Panc1 (cell line): Measurements from ENCODE around the gene ITPR2. TPM values are rescaled to one million over a fixed set of nuclear protein-coding genes. Genes with fewer than 3 reads are reported as not detected.
A peak's percentile ranks its signal among the peaks of the same experiment; 100 is the strongest.

Source experiments
- ATAC-seq: fragments of 200-7000 bp; cut with Tn5 transposase; 2 replicates; pipeline ENCODE4 v1.9.1; 2020; ENCODE audit warnings: mild to moderate bottlenecking, moderate library complexity
- BruUV-seq: library from RNA; stranded (reverse); fragments of 400-500 nt; replicated peaks from 2 replicates; lab custom pipeline; 2021; lab: Mats Ljungman, UMichigan
- CTCF ChIA-PET: fragments of 300-600 bp; sonication (Branson Sonifier 250); formaldehyde crosslinking; loops from one replicate; lab custom pipeline; 2022; ENCODE audit warnings: antibody characterized with exemption; lab: Charles Lee
- POLR2A ChIA-PET: fragments of 300-600 bp; sonication (Branson Sonifier 250); formaldehyde crosslinking; loops from one replicate; lab custom pipeline; 2022; ENCODE audit warnings: antibody characterized with exemption; lab: Charles Lee
- DNase-seq: peaks from one replicate; pipeline ENCODE4 v3.0.0-alpha.2; 2010; ENCODE audit warnings: low read depth, low spot score
- H3K27ac ChIP-seq: 2 replicates; pipeline ENCODE4 v1.5.1; 2011; ENCODE audit warnings: mild to moderate bottlenecking, low read length, inconsistent platforms
- H3K27me3 ChIP-seq: fragments of 200-500 bp; sonication (Bioruptor generic); 2 replicates; pipeline ENCODE4 v1.6.0; 2014; ENCODE audit warnings: low read length, inconsistent platforms; ENCODE audit not compliant: control insufficient read depth, insufficient read depth
- H3K36me3 ChIP-seq: fragments of 200-500 bp; sonication (Bioruptor generic); 2 replicates; pipeline ENCODE4 v1.5.1; 2014; ENCODE audit warnings: inconsistent platforms, mild to moderate bottlenecking, low read length, moderate library complexity; ENCODE audit not compliant: control insufficient read depth, insufficient read depth
- H3K4me1 ChIP-seq: 2 replicates; pipeline ENCODE4 v1.5.1; 2011; ENCODE audit warnings: inconsistent platforms, mild to moderate bottlenecking, low read length, moderate library complexity; ENCODE audit not compliant: control insufficient read depth, insufficient read depth
- H3K4me3 ChIP-seq, 2 experiments: 2 replicates each; pipeline ENCODE4 v1.5.1; 2011 to 2012; ENCODE audit warnings: low read depth in 2 of 2, low read length in 2 of 2, mild to moderate bottlenecking in 2 of 2, inconsistent platforms in 1 of 2, moderate library complexity in 1 of 2
- H3K9me3 ChIP-seq: fragments of 200-500 bp; sonication (Bioruptor generic); 2 replicates; pipeline ENCODE4 v1.5.1; 2014; ENCODE audit warnings: low read depth, mild to moderate bottlenecking, inconsistent platforms, low read length, moderate library complexity; ENCODE audit not compliant: control insufficient read depth, insufficient read depth
- CTCF ChIP-seq: fragments of 450-650 bp; IDR thresholded peaks from 2 replicates; pipeline ENCODE4 v1.5.1; 2017; ENCODE audit warnings: mild to moderate bottlenecking
- POLR2AphosphoS5 ChIP-seq: IDR thresholded peaks from 2 replicates; pipeline ENCODE4 v1.6.1; 2012; ENCODE audit warnings: mild to moderate bottlenecking, low read depth, low read length, moderate library complexity
- REST ChIP-seq, 2 experiments: IDR thresholded peaks; 2 replicates each; pipeline ENCODE4 v1.6.1; 2011 to 2012; ENCODE audit warnings: low read depth in 2 of 2, control low read depth in 1 of 2, low read length in 1 of 2, mild to moderate bottlenecking in 1 of 2, moderate library complexity in 1 of 2; ENCODE audit not compliant: insufficient read depth in 1 of 2
- SIN3A ChIP-seq: IDR thresholded peaks from 2 replicates; pipeline ENCODE4 v1.6.1; 2012; ENCODE audit warnings: low read depth, mild to moderate bottlenecking, low read length, moderate library complexity, borderline replicate concordance; ENCODE audit not compliant: insufficient read depth
- TCF7L2 ChIP-seq: IDR thresholded peaks from 2 replicates; pipeline ENCODE4 v1.6.1; 2011; ENCODE audit warnings: mild to moderate bottlenecking, low read depth, low read length, inconsistent platforms
- in situ Hi-C: cut with HindIII; loops from 2 replicates; pipeline ENCODE4 v1.10.0; 2016; ENCODE audit warnings: low sequenced_read_pairs, low pct_unique_long_range_greater_than_20kb
- intact Hi-C: fragments of 100-400 bp; cut with micrococcal nuclease; formaldehyde crosslinking; loops from one replicate; pipeline ENCODE4 v1.10.0; 2022; ENCODE audit not compliant: unreplicated experiment
- total RNA-seq: library from RNA; stranded (reverse); gene quantifications from one replicate; pipeline ENCODE4 v1.2.1, GENCODE V29; 2021; ENCODE audit not compliant: unreplicated experiment

ITPR2 gene
- total RNA-seq, 1 experiment from 2014 or later = 41.8 TPM

- TF ChIP-seq POLR2AphosphoS5 (no peak), CTCF (no peak), TCF7L2 (no peak), REST (IDR thresholded peaks at IDR 0.05; ENCODE audit: insufficient read depth in 1 of 2, low read depth in 2 of 2, low read length in 1 of 2) (no peak), SIN3A (no peak)
- DNase-seq (no peak), ATAC-seq (no peak)
- in situ Hi-C loops = no loop called here
- intact Hi-C loops = no loop called here
- Histone ChIP-seq H3K27ac (no peak overlapping the region), H3K36me3 (no peaks in the 10 kb centered on the region), H3K9me3 (no peaks in the 10 kb centered on the region), H3K27me3 (no peaks in the 10 kb centered on the region), H3K4me1 (no peaks in the 10 kb centered on the region), H3K4me3 (no peak overlapping the region)
- TSS peak; percentile 13 for BruUV-seq
- CTCF ChIA-PET = interaction anchor here (0.6 to 0.7 kb wide), 2 partner anchors 59 to 911 kb away, joined by 3 to 4 read pairs; no protein-coding TSS in a partner anchor
- POLR2A ChIA-PET = interaction anchor here (0.6 to 0.7 kb wide), 2 partner anchors 243 to 472 kb away, joined by 8 read pairs; no protein-coding TSS in a partner anchor
Observed at GRCh38 chr12:26513363-26514043, 319.5 kb downstream of the ITPR2 start.

GRCh38 chr12:26512213-26512612 is 320.8 kb downstream of the ITPR2 start:
- H3K9me3 ChIP-seq = no peaks in the 10 kb centered on the region
- in situ Hi-C loops (no loop called here), intact Hi-C loops (no loop called here)
- H3K4me1 ChIP-seq = no peaks in the 10 kb centered on the region
- no peak overlapping the region for H3K4me3 ChIP-seq
- no peaks in the 10 kb centered on the region for H3K36me3 ChIP-seq
- DNase-seq (no peak), ATAC-seq (no peak)
- TF ChIP-seq TCF7L2 = no peak
- TF ChIP-seq POLR2AphosphoS5 = no peak
- no peak for TF ChIP-seq REST (IDR thresholded peaks at IDR 0.05; ENCODE audit: insufficient read depth in 1 of 2, low read depth in 2 of 2, low read length in 1 of 2)
- TF ChIP-seq CTCF = no peak
- TF ChIP-seq SIN3A = no peak
- no TSS peak for BruUV-seq
- H3K27me3 ChIP-seq = no peaks in the 10 kb centered on the region
- no peak overlapping the region for H3K27ac ChIP-seq
- POLR2A ChIA-PET = interaction anchor here (0.6 kb wide), 1 partner anchor 282 kb away, joined by 10 read pairs; no protein-coding TSS in a partner anchor
- CTCF ChIA-PET = no interaction called here
